Measurements from ENCODE around the gene GRM5. TPM values are rescaled to one million over a fixed set of nuclear protein-coding genes. Genes with fewer than 3 reads are reported as not detected.

GRM5 gene
- total and polyA plus RNA-seq, 2 donors (not counting 1 experiment from before 2014, with no cell fraction given): not detected

- Mint-ChIP-seq H3K27me3 (no peaks in the 10 kb centered on the region), H3K27ac (no peak overlapping the region), H3K9me3 (ENCODE audit: insufficient read depth) (no peaks in the 10 kb centered on the region), H3K4me1 (no peaks in the 10 kb centered on the region), H3K4me3 (no peak overlapping the region)
- H3K79me2 ChIP-seq (ENCODE audit: control insufficient read depth, insufficient read depth, low read length): no peaks in the 10 kb centered on the region
- no peak overlapping the region for H3K4me2 ChIP-seq (replicated peaks; ENCODE audit: low read depth, low read length, poor library complexity, severe bottlenecking)
- no peak for TF ChIP-seq EZH2 (IDR thresholded peaks at IDR 0.05; ENCODE audit: borderline replicate concordance, insufficient read depth, low read depth, low read length, poor library complexity, severe bottlenecking)
- no peaks in the 10 kb centered on the region for H3K4me1 ChIP-seq (ENCODE audit: control insufficient read depth in 2 of 2, insufficient read depth in 2 of 2, low read length in 2 of 2)
- H3K9me3 ChIP-seq (ENCODE audit: control extremely low read depth in 1 of 3, control insufficient read depth in 2 of 3, insufficient read depth in 1 of 3, low read length in 2 of 3): no peaks in the 10 kb centered on the region
- no peak overlapping the region for H3K4me3 ChIP-seq (ENCODE audit: control extremely low read depth in 1 of 5, extremely low read depth in 1 of 5, insufficient read depth in 1 of 5, low read depth in 2 of 5, low read length in 4 of 5)
- no peaks in the 10 kb centered on the region for H4K20me1 ChIP-seq (ENCODE audit: control insufficient read depth, insufficient read depth, low read length, poor library complexity, severe bottlenecking)
- no peaks in the 10 kb centered on the region for H3K36me3 ChIP-seq (replicated peaks in 1 of 2; ENCODE audit: control extremely low read depth in 1 of 2, control insufficient read depth in 1 of 2, extremely low read depth in 1 of 2, insufficient read depth in 2 of 2, low read length in 1 of 2)
- DNase-seq: no peak
- CTCF ChIA-PET: no interaction called here
- intact Hi-C loops (cut with micrococcal nuclease): no loop called here
- no peak overlapping the region for H2AFZ ChIP-seq (ENCODE audit: insufficient read depth, low read depth, low read length, poor library complexity, severe bottlenecking)
- H3K9ac ChIP-seq (ENCODE audit: low read length): no peak overlapping the region
- H3K27me3 ChIP-seq (replicated peaks in 1 of 4; ENCODE audit: control extremely low read depth in 1 of 4, control insufficient read depth in 3 of 4, insufficient read depth in 4 of 4, low read length in 3 of 4): no peaks in the 10 kb centered on the region
- H3K27ac ChIP-seq (ENCODE audit: low read length in 2 of 2): no peak overlapping the region
- POLR2A ChIA-PET: no interaction called here
- no peak for ATAC-seq (ENCODE audit: low read depth)
- WGBS (ENCODE audit: insufficient coverage): 100% methylated on average over 2 of the region's 3 CpGs
Observed at GRCh38 chr11:88454881-88455280, 610.9 kb downstream of the GRM5 start.

Small RNAs within 50 kb of the gene (small RNA-seq; reads per million reads assigned to genes)
- gene RNU6-16P (ENCODE audit: insufficient read length, low read depth, low replicate concordance): not detected

Other genes with a start within 250 kb of the GRM5 start
- not detected in 2 replicates for gene TYR, start 111.9 kb upstream of the GRM5 start, total RNA-seq
- not detected in 2 replicates for gene TYR, start 111.9 kb upstream of the GRM5 start, polyA plus RNA-seq